K562 (cell line): ENCODE data around the gene LAGE3. TPM values are rescaled to one million over a fixed set of nuclear protein-coding genes. Genes with fewer than 3 reads are reported as not detected.

Source experiments
- ESRRA ChIP-seq: fragments of 450-650 bp; IDR thresholded peaks from 2 replicates; pipeline ENCODE4 v1.6.1; 2014; ENCODE audit warnings: low read depth, mild to moderate bottlenecking, moderate library complexity, borderline replicate concordance
- SMARCE1 ChIP-seq: fragments of 450-650 bp; IDR thresholded peaks from 2 replicates; pipeline ENCODE4 v1.7.1; 2016; ENCODE audit warnings: mild to moderate bottlenecking
- TRIM28 ChIP-seq: fragments of 450-650 bp; IDR thresholded peaks from 2 replicates; pipeline ENCODE4 v1.6.1; 2017
- ZNF407 ChIP-seq: fragments of 450-650 bp; IDR thresholded peaks from 2 replicates; pipeline ENCODE4 v1.6.1; 2016; ENCODE audit warnings: low read depth
- polyA plus RNA-seq, 8 experiments: library from polyadenylated mRNA; depleted of rRNA in 4 of 8; stranded (reverse) in 5 of 8; unstranded in 3 of 8; fragments of >200 nt; fragmentation: Nextera tagmentation in 2 of 8; fragmentation: Illumina TruSeq in 1 of 8; extraction: Ambion mirVana in 2 of 8; extraction: Trizol in 1 of 8; gene quantifications; 2 replicates each; pipeline versions ENCODE4 v1.2.1 to v1.2.3, GENCODE V29; 2011 to 2014; ENCODE audit warnings: inconsistent platforms in 1 of 8, missing spikeins in 1 of 8
- total RNA-seq, 7 experiments: library from RNA; depleted of rRNA in 6 of 7; stranded (reverse); fragments of >200 nt in 6 of 7; fragmentation: Illumina TruSeq in 2 of 7; extraction: Trizol in 2 of 7; gene quantifications; 2 replicates each; pipeline versions ENCODE4 v1.2.1 to v1.2.3, GENCODE V29; 2011 to 2021; ENCODE audit warnings: low replicate concordance in 1 of 7
- TF ChIP-seq, protein P1 (sequence below), 2 experiments: IDR thresholded peaks in 1 of 2; conservative IDR thresholded peaks in 1 of 2; 2 replicates each; pipeline ENCODE4 v1.6.1; 2016; ENCODE audit warnings: low read depth in 2 of 2, mild to moderate bottlenecking in 1 of 2, missing compliant biosample characterization in 1 of 2, missing genetic modification characterization in 1 of 2, moderate library complexity in 1 of 2
- TF ChIP-seq, protein P2 (sequence below): fragments of 200-800 bp; sonication (Bioruptor generic); IDR thresholded peaks from 2 replicates; pipeline ENCODE4 v1.6.1; 2017; ENCODE audit warnings: missing genetic modification characterization, missing compliant biosample characterization
- TF ChIP-seq, protein P3 (sequence below): sonication (generic); formaldehyde crosslinking; IDR thresholded peaks from 2 replicates; pipeline ENCODE4 v1.8.0; 2022; ENCODE audit warnings: missing genetic modification reagents, mild to moderate bottlenecking, borderline replicate concordance

Gene LAGE3
- total and polyA plus RNA-seq, 9 of the 15 experiments (the other 6 are each of a cell fraction or from before 2014, with no cell fraction given), result 28.2 to 125 (median 35.8) TPM

DNA sequence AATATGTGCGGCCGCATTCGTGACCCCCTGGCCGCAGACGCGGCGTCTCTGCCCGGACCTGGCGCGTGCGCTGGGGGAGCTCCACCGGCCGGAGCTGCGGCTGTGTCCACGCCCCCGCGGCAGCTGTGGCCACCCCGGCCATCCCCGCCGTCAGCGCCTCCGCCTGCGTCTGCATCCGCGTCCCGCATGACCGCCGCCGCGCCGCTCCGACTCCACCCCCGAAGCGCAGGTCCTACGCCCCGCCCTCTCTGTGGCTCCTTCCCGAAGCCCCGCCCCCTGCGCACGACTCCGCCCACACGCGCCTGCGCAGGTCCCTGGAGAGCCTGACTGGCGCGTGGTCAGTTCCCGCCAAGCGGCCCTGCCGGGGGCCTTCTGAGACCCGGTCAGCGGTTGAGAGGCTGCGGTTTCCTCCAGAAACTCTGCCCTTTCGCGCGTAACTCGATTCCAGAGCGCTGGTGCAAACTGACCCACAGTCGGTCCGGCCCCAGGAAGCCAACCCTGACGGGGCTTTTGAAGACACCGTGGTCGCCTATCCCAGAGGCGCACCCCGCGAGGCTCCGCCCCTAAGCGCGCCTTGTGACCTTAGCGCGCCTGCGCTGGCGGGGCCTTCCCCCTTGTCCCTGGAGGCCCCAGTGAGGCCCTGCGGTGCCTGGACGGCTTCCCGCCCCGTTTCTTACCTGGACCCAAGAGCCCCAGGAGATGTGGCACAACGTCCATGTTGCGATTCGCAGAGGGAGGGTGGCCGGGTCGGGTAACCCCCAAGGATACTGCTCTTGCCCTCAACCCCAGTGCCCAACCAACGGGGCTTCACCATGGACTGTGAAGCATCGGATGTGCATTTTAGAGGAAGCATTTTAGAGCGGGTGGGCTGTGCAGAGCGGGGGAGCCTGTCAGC is at the start of gene LAGE3 (continued):
- TF ChIP-seq, protein P1, sequence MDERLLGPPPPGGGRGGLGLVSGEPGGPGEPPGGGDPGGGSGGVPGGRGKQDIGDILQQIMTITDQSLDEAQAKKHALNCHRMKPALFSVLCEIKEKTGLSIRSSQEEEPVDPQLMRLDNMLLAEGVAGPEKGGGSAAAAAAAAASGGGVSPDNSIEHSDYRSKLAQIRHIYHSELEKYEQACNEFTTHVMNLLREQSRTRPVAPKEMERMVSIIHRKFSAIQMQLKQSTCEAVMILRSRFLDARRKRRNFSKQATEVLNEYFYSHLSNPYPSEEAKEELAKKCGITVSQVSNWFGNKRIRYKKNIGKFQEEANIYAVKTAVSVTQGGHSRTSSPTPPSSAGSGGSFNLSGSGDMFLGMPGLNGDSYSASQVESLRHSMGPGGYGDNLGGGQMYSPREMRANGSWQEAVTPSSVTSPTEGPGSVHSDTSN (CRISPR knock-in tag; IDR thresholded peaks at IDR 0.05; ENCODE audit: low read depth), result no peak
- TF ChIP-seq, protein P1 (tag; conservative IDR thresholded peaks at IDR 0.05; ENCODE audit: low read depth), result no peak
- TF ChIP-seq TRIM28 (no peak), ZNF407 (no peak), ESRRA (0 out of 2 replicates have a peak, but pooled peaks have one; percentile 46), SMARCE1 (no peak)
- TF ChIP-seq, protein P2, sequence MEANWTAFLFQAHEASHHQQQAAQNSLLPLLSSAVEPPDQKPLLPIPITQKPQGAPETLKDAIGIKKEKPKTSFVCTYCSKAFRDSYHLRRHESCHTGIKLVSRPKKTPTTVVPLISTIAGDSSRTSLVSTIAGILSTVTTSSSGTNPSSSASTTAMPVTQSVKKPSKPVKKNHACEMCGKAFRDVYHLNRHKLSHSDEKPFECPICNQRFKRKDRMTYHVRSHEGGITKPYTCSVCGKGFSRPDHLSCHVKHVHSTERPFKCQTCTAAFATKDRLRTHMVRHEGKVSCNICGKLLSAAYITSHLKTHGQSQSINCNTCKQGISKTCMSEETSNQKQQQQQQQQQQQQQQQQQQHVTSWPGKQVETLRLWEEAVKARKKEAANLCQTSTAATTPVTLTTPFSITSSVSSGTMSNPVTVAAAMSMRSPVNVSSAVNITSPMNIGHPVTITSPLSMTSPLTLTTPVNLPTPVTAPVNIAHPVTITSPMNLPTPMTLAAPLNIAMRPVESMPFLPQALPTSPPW (CRISPR knock-in tag), result peak; percentile 59
- TF ChIP-seq, protein P3, sequence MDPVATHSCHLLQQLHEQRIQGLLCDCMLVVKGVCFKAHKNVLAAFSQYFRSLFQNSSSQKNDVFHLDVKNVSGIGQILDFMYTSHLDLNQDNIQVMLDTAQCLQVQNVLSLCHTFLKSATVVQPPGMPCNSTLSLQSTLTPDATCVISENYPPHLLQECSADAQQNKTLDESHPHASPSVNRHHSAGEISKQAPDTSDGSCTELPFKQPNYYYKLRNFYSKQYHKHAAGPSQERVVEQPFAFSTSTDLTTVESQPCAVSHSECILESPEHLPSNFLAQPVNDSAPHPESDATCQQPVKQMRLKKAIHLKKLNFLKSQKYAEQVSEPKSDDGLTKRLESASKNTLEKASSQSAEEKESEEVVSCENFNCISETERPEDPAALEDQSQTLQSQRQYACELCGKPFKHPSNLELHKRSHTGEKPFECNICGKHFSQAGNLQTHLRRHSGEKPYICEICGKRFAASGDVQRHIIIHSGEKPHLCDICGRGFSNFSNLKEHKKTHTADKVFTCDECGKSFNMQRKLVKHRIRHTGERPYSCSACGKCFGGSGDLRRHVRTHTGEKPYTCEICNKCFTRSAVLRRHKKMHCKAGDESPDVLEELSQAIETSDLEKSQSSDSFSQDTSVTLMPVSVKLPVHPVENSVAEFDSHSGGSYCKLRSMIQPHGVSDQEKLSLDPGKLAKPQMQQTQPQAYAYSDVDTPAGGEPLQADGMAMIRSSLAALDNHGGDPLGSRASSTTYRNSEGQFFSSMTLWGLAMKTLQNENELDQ, result no peak
